ENCODE measurements around the gene SMIM1.
A peak's percentile ranks its signal among the peaks of the same experiment; 100 is the strongest.
"Not testable (repeated sequence)": the region's sequence is repeated elsewhere in the genome, so short reads cannot be mapped to it uniquely, and the experiment has no call there.

The SMIM1 gene

GRCh38 chr1:3799976-3800685 lies 27.6 kb downstream of the SMIM1 start:
- TF ChIP-seq CTCF (IDR thresholded peaks at IDR 0.05; ENCODE audit: low read depth, low read length), result no peak
- peak; percentile 76 for DNase-seq

GRCh38 chr1:3800795-3801194 lies 28.2 kb downstream of the SMIM1 start:
- not testable (repeated sequence) for DNase-seq; H3K9me3 ChIP-seq (ENCODE audit: severe bottlenecking); H3K27me3 ChIP-seq (ENCODE audit: insufficient read depth, low read depth, severe bottlenecking); H3K4me3 ChIP-seq (ENCODE audit: low read depth, low read length); H3K36me3 ChIP-seq
- H3K27ac ChIP-seq, result peak overlapping the region; percentile 28

More at GRCh38 chr1:3799976-3800685, 27.6 kb downstream of the SMIM1 start:
- Histone ChIP-seq H3K36me3 (no peaks in the 10 kb centered on the region), H3K27ac (peak overlapping the region; percentile 65), H3K27me3 (ENCODE audit: insufficient read depth, low read depth, severe bottlenecking) (no peaks in the 10 kb centered on the region), H3K4me3 (ENCODE audit: low read depth, low read length) (no peak overlapping the region), H3K9me3 (ENCODE audit: severe bottlenecking) (no peaks in the 10 kb centered on the region)

- TF ChIP-seq CTCF (IDR thresholded peaks at IDR 0.05; ENCODE audit: low read depth, low read length), result no peak
- H3K27ac ChIP-seq, result no peak overlapping the region
- H3K9me3 ChIP-seq (ENCODE audit: severe bottlenecking), result peaks cover 12% of the 10 kb centered on the region
- no peaks in the 10 kb centered on the region for H3K36me3 ChIP-seq
- H3K27me3 ChIP-seq (ENCODE audit: insufficient read depth, low read depth, severe bottlenecking), result no peaks in the 10 kb centered on the region
- no peak overlapping the region for H3K4me3 ChIP-seq (ENCODE audit: low read depth, low read length)
- no peak for DNase-seq
These were observed 31.5 kb downstream of the SMIM1 start for GRCh38 chr1:3803905-3804626.

GRCh38 chr1:3804627-3804944 lies 32.0 kb downstream of the SMIM1 start:
- DNase-seq; H3K27ac ChIP-seq; H3K4me3 ChIP-seq (ENCODE audit: low read depth, low read length); H3K27me3 ChIP-seq (ENCODE audit: insufficient read depth, low read depth, severe bottlenecking); H3K36me3 ChIP-seq: not testable (repeated sequence)
- peaks cover 12% of the 10 kb centered on the region for H3K9me3 ChIP-seq (ENCODE audit: severe bottlenecking)

- H3K27ac ChIP-seq, result peak overlapping the region; percentile 4; the same call in 1 of the 2 replicates
- no peaks in the 10 kb centered on the region for H3K36me3 ChIP-seq
- peaks cover 12% of the 10 kb centered on the region for H3K9me3 ChIP-seq (ENCODE audit: severe bottlenecking)
- DNase-seq, result no peak
- TF ChIP-seq CTCF (IDR thresholded peaks at IDR 0.05; ENCODE audit: low read depth, low read length), result no peak
- no peaks in the 10 kb centered on the region for H3K27me3 ChIP-seq (ENCODE audit: insufficient read depth, low read depth, severe bottlenecking)
- H3K4me3 ChIP-seq (ENCODE audit: low read depth, low read length), result no peak overlapping the region
These were observed 32.5 kb downstream of the SMIM1 start for GRCh38 chr1:3805038-3805437.

- H3K9me3 ChIP-seq (ENCODE audit: severe bottlenecking), result peaks cover 12% of the 10 kb centered on the region
- H3K4me3 ChIP-seq (ENCODE audit: low read depth, low read length), result no peak overlapping the region
- H3K36me3 ChIP-seq, result no peaks in the 10 kb centered on the region
- no peaks in the 10 kb centered on the region for H3K27me3 ChIP-seq (ENCODE audit: insufficient read depth, low read depth, severe bottlenecking)
- TF ChIP-seq CTCF (IDR thresholded peaks at IDR 0.05; ENCODE audit: low read depth, low read length), result no peak
- no peak overlapping the region for H3K27ac ChIP-seq
- no peak for DNase-seq
These were observed 35.2 kb downstream of the SMIM1 start for GRCh38 chr1:3807769-3808168.

Data from WERI-Rb-1 (cell line).